DLD1 (cell line): Measurements from ENCODE around the gene HDAC4.

Source experiments
- in situ Hi-C: cut with HindIII; loops from 2 replicates; pipeline ENCODE4 v1.10.0; 2017; ENCODE audit warnings: low sequenced_read_pairs

The HDAC4 gene

GRCh38 chr2:239354132-239354790 lies 46.6 kb downstream of the HDAC4 start:
- in situ Hi-C loops = loop anchor here (10.0 kb wide), 2 partner anchors 61 to 191 kb away; no protein-coding TSS in a partner anchor

GRCh38 chr2:239353692-239354091 lies 47.1 kb downstream of the HDAC4 start:
- in situ Hi-C loops = loop anchor here (10.0 kb wide), 2 partner anchors 61 to 191 kb away; no protein-coding TSS in a partner anchor

- in situ Hi-C loops = loop anchor here (10.0 kb wide), 2 partner anchors 63 to 193 kb away; no protein-coding TSS in a partner anchor
Measured at GRCh38 chr2:239351687-239352086, 49.1 kb downstream of the HDAC4 start.

GRCh38 chr2:239349453-239350135 lies 51.2 kb downstream of the HDAC4 start:
- in situ Hi-C loops = loop anchor here (10.0 kb wide), 2 partner anchors 65 to 195 kb away; no protein-coding TSS in a partner anchor

GRCh38 chr2:239348563-239349452 lies 52.0 kb downstream of the HDAC4 start:
- in situ Hi-C loops = no loop called here

GRCh38 chr2:239346676-239347075 lies 54.1 kb downstream of the HDAC4 start:
- in situ Hi-C loops = no loop called here

GRCh38 chr2:239345251-239345650 lies 55.6 kb downstream of the HDAC4 start:
- in situ Hi-C loops = no loop called here

GRCh38 chr2:239344857-239345216 lies 56.0 kb downstream of the HDAC4 start:
- in situ Hi-C loops = no loop called here

- in situ Hi-C loops = no loop called here
Measured at GRCh38 chr2:239343946-239344856, 56.6 kb downstream of the HDAC4 start.

- in situ Hi-C loops = no loop called here
Measured at GRCh38 chr2:239343460-239343859, 57.4 kb downstream of the HDAC4 start.

GRCh38 chr2:239341840-239342239 lies 59.0 kb downstream of the HDAC4 start:
- in situ Hi-C loops = no loop called here

GRCh38 chr2:239341146-239341732 lies 59.6 kb downstream of the HDAC4 start:
- in situ Hi-C loops = no loop called here

GRCh38 chr2:239339726-239340601 lies 60.9 kb downstream of the HDAC4 start:
- in situ Hi-C loops = no loop called here

- in situ Hi-C loops = no loop called here
Measured at GRCh38 chr2:239339241-239339640, 61.6 kb downstream of the HDAC4 start.

- in situ Hi-C loops = no loop called here
Measured at GRCh38 chr2:239337877-239338484, 62.8 kb downstream of the HDAC4 start.

GRCh38 chr2:239337122-239337876 lies 63.5 kb downstream of the HDAC4 start:
- in situ Hi-C loops = no loop called here

- in situ Hi-C loops = no loop called here
Measured at GRCh38 chr2:239331560-239331959, 69.3 kb downstream of the HDAC4 start.

- in situ Hi-C loops = no loop called here
Measured at GRCh38 chr2:239330836-239331235, 70.0 kb downstream of the HDAC4 start.
